GM18861 (cell line): ENCODE data around the gene PRPSAP2.
"Not testable (repeated sequence)": the region's sequence is repeated elsewhere in the genome, so short reads cannot be mapped to it uniquely, and the experiment has no call there.

ENCODE experiments used
- ATAC-seq: cut with Tn5 transposase; IDR thresholded peaks from one replicate; pipeline ENCODE4 v1.9.1; 2021; ENCODE audit not compliant: unreplicated experiment

Gene PRPSAP2

GRCh38 chr17:18888766-18889290 lies 30.9 kb downstream of the PRPSAP2 start:
- no peak for ATAC-seq

- ATAC-seq = no peak
Measured at GRCh38 chr17:18889658-18890057, 31.7 kb downstream of the PRPSAP2 start.

GRCh38 chr17:18891541-18891940 lies 33.6 kb downstream of the PRPSAP2 start:
- ATAC-seq = no peak

GRCh38 chr17:18896146-18896545 lies 38.2 kb downstream of the PRPSAP2 start:
- no peak for ATAC-seq

- no peak for ATAC-seq
Measured at GRCh38 chr17:18896947-18897346, 39.0 kb downstream of the PRPSAP2 start.

- no peak for ATAC-seq
Measured at GRCh38 chr17:18904482-18904881, 46.6 kb downstream of the PRPSAP2 start.

- ATAC-seq = no peak
Measured at GRCh38 chr17:18905226-18905625, 47.3 kb downstream of the PRPSAP2 start.

- ATAC-seq = no peak
Measured at GRCh38 chr17:18910326-18910725, 52.4 kb downstream of the PRPSAP2 start.

- no peak for ATAC-seq
Measured at GRCh38 chr17:18910881-18911280, 53.0 kb downstream of the PRPSAP2 start.

- no peak for ATAC-seq
Measured at GRCh38 chr17:18916816-18917500, 59.0 kb downstream of the PRPSAP2 start.

GRCh38 chr17:18917506-18918032 lies 59.6 kb downstream of the PRPSAP2 start:
- ATAC-seq = no peak

- ATAC-seq = no peak
Measured at GRCh38 chr17:18919963-18920362, 62.0 kb downstream of the PRPSAP2 start.

- ATAC-seq = peak; percentile 34
Measured at GRCh38 chr17:18920911-18921441, 63.0 kb downstream of the PRPSAP2 start.

GRCh38 chr17:18921485-18921884 lies 63.6 kb downstream of the PRPSAP2 start:
- ATAC-seq = no peak

GRCh38 chr17:18921912-18922451 lies 64.1 kb downstream of the PRPSAP2 start:
- ATAC-seq = peak; percentile 67

- not testable (repeated sequence) for ATAC-seq
Measured at GRCh38 chr17:18922596-18922995, 64.7 kb downstream of the PRPSAP2 start.

- no peak for ATAC-seq
Measured at GRCh38 chr17:18925187-18925586, 67.3 kb downstream of the PRPSAP2 start.

- ATAC-seq = no peak
Measured at GRCh38 chr17:18928628-18929125, 70.7 kb downstream of the PRPSAP2 start.

- no peak for ATAC-seq
Measured at GRCh38 chr17:18932360-18933055, 74.6 kb downstream of the PRPSAP2 start.

GRCh38 chr17:18933102-18934058 lies 75.4 kb downstream of the PRPSAP2 start:
- ATAC-seq = no peak
